Measurements from ENCODE around the gene C11orf68.

C11orf68 gene

DNA sequence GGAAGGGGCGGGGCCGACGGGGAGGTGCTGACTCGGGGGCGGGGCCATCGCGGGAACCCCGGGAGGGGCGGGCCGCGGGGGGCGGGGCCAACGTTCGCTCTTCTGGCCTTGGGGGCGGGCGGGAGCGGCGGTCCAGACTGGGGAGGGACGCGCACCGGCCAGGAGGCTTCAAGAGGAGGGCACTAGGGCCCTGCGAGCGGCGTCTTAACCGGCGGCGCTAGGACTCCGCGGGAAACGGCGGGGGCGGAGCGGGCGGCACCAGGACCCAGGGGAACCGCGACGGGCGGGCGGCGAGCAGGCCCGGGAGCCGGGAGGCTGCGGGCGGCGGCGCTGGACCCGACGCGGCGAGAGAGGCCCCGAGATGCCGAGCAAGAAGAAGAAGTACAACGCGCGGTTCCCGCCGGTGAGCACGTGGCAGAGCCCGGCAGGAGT is 295 bp upstream of the C11orf68 start, which contains the start of gene DRAP1:
Gene DRAP1 (plus strand): TSS at position 286 of the 432 bp plus-strand sequence. CDS start 76 bp downstream, at position 362.
- H3K27ac ChIP-seq = peak within 1 kb of the TSS; percentile 83
- TF ChIP-seq ZFX (IDR thresholded peaks at IDR 0.05; ENCODE audit: borderline replicate concordance) = no peak
- TF ChIP-seq, protein P1, sequence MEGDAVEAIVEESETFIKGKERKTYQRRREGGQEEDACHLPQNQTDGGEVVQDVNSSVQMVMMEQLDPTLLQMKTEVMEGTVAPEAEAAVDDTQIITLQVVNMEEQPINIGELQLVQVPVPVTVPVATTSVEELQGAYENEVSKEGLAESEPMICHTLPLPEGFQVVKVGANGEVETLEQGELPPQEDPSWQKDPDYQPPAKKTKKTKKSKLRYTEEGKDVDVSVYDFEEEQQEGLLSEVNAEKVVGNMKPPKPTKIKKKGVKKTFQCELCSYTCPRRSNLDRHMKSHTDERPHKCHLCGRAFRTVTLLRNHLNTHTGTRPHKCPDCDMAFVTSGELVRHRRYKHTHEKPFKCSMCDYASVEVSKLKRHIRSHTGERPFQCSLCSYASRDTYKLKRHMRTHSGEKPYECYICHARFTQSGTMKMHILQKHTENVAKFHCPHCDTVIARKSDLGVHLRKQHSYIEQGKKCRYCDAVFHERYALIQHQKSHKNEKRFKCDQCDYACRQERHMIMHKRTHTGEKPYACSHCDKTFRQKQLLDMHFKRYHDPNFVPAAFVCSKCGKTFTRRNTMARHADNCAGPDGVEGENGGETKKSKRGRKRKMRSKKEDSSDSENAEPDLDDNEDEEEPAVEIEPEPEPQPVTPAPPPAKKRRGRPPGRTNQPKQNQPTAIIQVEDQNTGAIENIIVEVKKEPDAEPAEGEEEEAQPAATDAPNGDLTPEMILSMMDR (IDR thresholded peaks at IDR 0.05) = no peak

DNA sequence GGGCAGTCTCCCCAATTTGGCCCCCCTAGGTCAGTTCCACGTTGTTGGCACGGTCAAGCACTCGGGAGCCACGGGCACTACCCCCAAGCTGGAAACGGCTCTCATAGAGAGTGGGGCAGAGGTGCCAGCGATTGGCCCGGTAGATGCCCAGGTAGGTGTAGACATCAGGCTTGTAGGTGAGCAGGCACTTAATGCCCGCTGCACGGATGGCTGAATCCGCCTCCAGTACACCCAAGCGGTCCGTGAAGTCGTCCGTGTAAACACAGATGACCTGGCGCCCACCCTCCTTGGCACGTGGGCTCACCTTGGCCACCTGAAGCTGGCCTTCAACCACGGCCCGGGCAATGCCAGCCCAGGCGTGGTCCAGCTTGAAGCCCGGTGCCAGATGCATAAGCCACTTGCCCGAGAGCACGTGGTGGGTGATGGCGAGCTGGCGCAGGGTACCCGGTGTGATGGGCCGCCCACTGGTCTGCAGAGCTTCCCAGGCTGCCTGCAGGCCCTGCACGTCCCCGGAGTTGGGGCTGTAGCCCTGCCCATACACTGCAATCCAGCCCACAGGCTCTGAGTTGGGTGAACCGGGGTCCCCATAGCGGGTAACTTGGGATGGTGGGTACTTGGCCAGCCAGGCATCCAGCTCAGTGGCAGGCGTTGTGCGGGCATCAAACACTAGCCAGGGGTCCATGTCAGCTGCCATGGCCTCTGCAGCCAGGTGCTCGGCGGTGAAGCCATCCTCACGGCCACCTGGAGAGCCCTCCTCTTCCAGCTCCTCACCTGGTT is 1.2 kb downstream of the C11orf68 start:
- no peak for TF ChIP-seq ZFX (IDR thresholded peaks at IDR 0.05; ENCODE audit: borderline replicate concordance)
- peak overlapping the region; percentile 83 for H3K27ac ChIP-seq

DNA sequence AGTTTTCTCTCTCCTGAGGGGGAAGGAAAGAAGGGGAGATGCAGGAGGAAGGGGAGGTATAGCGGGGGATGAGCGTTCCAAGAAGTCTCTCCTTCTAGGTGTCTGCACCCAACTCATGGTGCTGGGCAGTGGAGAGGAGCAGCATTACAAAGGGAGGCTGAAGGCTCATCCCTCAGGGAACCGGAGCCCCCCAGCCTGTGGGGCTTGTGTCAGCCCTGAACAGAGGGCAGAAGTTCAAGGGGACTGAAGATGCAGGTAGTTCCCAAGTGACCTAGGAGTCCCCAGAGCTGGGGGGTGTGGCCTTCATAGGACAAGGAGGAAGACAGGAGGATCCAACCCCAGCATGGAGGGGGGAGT is 1.8 kb downstream of the C11orf68 start:
- TF ChIP-seq, protein P1 (IDR thresholded peaks at IDR 0.05) = no peak
- no peak for TF ChIP-seq ZFX (IDR thresholded peaks at IDR 0.05; ENCODE audit: borderline replicate concordance)
- no peak overlapping the region for H3K27ac ChIP-seq

DNA sequence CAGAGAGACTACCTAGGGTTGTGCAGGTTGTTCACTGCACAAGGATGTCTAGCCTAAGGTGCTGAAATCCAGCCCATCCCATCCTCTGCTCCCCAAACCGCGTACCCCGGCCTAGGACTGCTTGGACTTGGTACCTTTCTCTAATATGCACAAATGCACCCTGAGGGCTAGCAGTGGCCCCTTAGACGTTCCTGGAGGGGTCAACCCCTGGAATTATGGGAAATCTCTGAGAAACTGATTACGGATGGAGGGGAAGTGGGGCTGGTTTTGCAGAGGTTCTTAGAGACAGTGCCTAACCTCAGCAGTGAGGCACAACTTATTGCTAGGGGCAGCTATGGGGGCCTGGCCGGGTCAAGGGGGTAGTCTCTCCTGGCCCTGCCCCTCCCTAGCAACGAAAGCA is 2.5 kb downstream of the C11orf68 start:
- TF ChIP-seq, protein P1 (IDR thresholded peaks at IDR 0.05) = no peak

DNA sequence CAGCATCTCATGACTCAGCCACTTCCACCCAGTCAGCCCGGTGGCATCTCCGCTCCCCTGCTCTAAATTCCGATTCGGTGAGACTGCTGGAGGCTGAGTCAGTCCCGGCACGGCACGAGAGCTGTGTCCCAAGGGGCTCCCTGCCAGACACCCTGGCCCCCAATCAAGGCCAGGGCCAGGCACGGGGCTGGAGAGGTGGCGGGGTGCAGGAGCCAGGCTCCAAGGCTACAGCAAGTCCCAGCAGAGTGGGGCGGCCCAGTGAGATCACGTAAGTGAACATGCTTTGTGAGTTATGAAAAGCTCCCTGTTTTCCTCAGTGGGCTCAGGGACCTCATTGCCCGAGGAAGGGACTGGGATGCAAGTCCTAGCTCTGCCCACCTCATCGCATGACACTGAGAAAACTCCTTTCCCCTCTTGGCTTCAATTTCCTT is 3.0 kb downstream of the C11orf68 start:
- no peak overlapping the region for H3K27ac ChIP-seq

More for the DNA sequence above, 2.5 kb downstream of the C11orf68 start:
- H3K27ac ChIP-seq = no peak overlapping the region

DNA sequence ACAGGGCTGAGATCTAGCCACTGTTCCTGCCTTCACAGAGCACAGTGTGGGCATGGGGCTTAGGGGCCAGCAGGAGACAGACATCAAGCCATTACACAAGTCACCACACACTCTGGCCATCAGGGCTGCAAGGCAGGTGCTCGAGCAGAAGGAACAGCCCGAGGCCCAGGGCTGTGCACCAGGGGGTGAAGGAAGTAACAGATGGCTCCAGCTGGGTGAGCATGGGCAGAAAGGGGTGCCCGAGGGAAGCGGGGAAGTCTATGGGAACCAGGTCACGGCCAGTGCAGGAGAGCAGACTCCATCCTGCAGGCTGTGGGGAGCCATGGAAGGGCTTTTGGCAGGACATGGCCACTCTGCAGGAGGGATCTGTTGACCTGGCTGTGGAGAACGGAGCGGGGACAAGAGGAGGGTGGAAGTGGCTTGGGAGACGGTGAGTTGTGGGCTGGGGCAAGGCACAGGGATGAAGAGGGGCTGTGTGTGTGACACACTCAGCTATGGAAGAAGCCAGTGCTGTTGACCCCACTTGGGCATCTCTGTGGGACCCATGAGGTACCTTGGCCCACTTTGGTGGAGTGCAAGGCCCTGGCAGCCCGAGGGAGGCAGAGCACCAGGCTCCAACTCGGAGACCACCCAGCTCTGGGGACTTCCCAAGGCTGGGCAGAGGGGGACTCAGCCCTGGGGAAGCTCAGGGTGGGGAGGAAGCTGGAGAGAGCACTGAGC is 3.6 kb downstream of the C11orf68 start:
- TF ChIP-seq ZFX (IDR thresholded peaks at IDR 0.05; ENCODE audit: borderline replicate concordance) = no peak
- TF ChIP-seq, protein P1 (IDR thresholded peaks at IDR 0.05) = no peak
- H3K27ac ChIP-seq = no peak overlapping the region

More for the DNA sequence above, 3.0 kb downstream of the C11orf68 start:
- TF ChIP-seq ZFX (IDR thresholded peaks at IDR 0.05; ENCODE audit: borderline replicate concordance) = no peak
- TF ChIP-seq, protein P1 (IDR thresholded peaks at IDR 0.05) = no peak

DNA sequence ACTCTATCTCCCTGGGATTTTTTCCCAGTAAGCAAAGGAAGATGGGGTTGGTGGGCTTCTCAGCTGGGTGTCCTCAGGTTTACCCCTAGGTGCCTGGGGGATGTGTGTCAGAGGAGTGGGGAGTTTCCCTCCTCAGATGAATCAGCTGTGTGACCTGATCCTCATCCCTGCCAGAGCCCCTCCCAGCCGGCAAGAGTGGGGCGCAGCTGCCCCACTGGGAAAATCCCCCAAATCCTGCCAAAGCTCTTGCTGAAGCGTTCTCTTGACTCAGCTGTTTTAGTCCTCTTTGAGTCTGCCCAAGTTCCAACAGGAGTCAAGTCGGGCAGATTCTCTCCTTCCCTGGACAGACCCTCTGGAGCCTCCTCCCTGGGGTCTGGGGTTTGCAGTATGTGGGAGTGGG is 6.0 kb downstream of the C11orf68 start:
- H3K27ac ChIP-seq = no peak overlapping the region
- no peak for TF ChIP-seq ZFX (IDR thresholded peaks at IDR 0.05; ENCODE audit: borderline replicate concordance)
- TF ChIP-seq, protein P1 (IDR thresholded peaks at IDR 0.05) = no peak

Data from 22Rv1 (cell line).